NCI-H2227 treated with DMSO at 0.1 percent for 48 hours (cell line): ENCODE results near the gene TBC1D12.
"Not testable (repeated sequence)": the region's sequence is repeated elsewhere in the genome, so short reads cannot be mapped to it uniquely, and the experiment has no call there.

Experiments
- DNase-seq: peaks from one replicate; lab custom pipeline; 2025; lab: John Stamatoyannopoulos, UW

TBC1D12 gene

GRCh38 chr10:94402204-94402842 lies at the start of gene TBC1D12:
TSS of gene TBC1D12 (plus strand) at chr10:94402541. CDS start at chr10:94402614, 73 bp downstream.
- peak; percentile 84 for DNase-seq

GRCh38 chr10:94353336-94353735 lies 49.0 kb upstream of the TBC1D12 start:
- DNase-seq: no peak

GRCh38 chr10:94355841-94356240 lies 46.5 kb upstream of the TBC1D12 start:
- DNase-seq: no peak

GRCh38 chr10:94357193-94357592 lies 45.1 kb upstream of the TBC1D12 start:
- no peak for DNase-seq

GRCh38 chr10:94358480-94358879 lies 43.9 kb upstream of the TBC1D12 start:
- DNase-seq: no peak

GRCh38 chr10:94361171-94361794 lies 41.1 kb upstream of the TBC1D12 start:
- no peak for DNase-seq

GRCh38 chr10:94362360-94363250 lies 39.7 kb upstream of the TBC1D12 start, which contains the start of gene NOC3L:
TSS of gene NOC3L (minus strand) at chr10:94362939. CDS start at chr10:94362838, 101 bp downstream.
- DNase-seq: peak; percentile 69

- no peak for DNase-seq
Observed at GRCh38 chr10:94363251-94363565, 39.1 kb upstream of the TBC1D12 start.

GRCh38 chr10:94364482-94364881 lies 37.9 kb upstream of the TBC1D12 start:
- DNase-seq: no peak

- DNase-seq: no peak
Observed at GRCh38 chr10:94366382-94366781, 36.0 kb upstream of the TBC1D12 start.

GRCh38 chr10:94370501-94370900 lies 31.8 kb upstream of the TBC1D12 start:
- DNase-seq: no peak

- no peak for DNase-seq
Observed at GRCh38 chr10:94375374-94375773, 27.0 kb upstream of the TBC1D12 start.

GRCh38 chr10:94376865-94377264 lies 25.5 kb upstream of the TBC1D12 start:
- no peak for DNase-seq

- no peak for DNase-seq
Observed at GRCh38 chr10:94383530-94383929, 18.8 kb upstream of the TBC1D12 start.

GRCh38 chr10:94385733-94386132 lies 16.6 kb upstream of the TBC1D12 start:
- DNase-seq: not testable (repeated sequence)

GRCh38 chr10:94392117-94392516 lies 10.2 kb upstream of the TBC1D12 start:
- not testable (repeated sequence) for DNase-seq

- DNase-seq: no peak
Observed at GRCh38 chr10:94397549-94398370, 4.6 kb upstream of the TBC1D12 start.

- no peak for DNase-seq
Observed at GRCh38 chr10:94398762-94399161, 3.6 kb upstream of the TBC1D12 start.

GRCh38 chr10:94402843-94403379 lies 570 bp downstream of the TBC1D12 start:
- no peak for DNase-seq

GRCh38 chr10:94403380-94404213 lies 1.3 kb downstream of the TBC1D12 start:
- DNase-seq: peak; percentile 19

GRCh38 chr10:94405406-94405805 lies 3.1 kb downstream of the TBC1D12 start:
- no peak for DNase-seq
